ENCODE results near the gene CUX1. TPM values are rescaled to one million over a fixed set of nuclear protein-coding genes. Genes with fewer than 3 reads are reported as not detected.

The CUX1 gene, protein sequence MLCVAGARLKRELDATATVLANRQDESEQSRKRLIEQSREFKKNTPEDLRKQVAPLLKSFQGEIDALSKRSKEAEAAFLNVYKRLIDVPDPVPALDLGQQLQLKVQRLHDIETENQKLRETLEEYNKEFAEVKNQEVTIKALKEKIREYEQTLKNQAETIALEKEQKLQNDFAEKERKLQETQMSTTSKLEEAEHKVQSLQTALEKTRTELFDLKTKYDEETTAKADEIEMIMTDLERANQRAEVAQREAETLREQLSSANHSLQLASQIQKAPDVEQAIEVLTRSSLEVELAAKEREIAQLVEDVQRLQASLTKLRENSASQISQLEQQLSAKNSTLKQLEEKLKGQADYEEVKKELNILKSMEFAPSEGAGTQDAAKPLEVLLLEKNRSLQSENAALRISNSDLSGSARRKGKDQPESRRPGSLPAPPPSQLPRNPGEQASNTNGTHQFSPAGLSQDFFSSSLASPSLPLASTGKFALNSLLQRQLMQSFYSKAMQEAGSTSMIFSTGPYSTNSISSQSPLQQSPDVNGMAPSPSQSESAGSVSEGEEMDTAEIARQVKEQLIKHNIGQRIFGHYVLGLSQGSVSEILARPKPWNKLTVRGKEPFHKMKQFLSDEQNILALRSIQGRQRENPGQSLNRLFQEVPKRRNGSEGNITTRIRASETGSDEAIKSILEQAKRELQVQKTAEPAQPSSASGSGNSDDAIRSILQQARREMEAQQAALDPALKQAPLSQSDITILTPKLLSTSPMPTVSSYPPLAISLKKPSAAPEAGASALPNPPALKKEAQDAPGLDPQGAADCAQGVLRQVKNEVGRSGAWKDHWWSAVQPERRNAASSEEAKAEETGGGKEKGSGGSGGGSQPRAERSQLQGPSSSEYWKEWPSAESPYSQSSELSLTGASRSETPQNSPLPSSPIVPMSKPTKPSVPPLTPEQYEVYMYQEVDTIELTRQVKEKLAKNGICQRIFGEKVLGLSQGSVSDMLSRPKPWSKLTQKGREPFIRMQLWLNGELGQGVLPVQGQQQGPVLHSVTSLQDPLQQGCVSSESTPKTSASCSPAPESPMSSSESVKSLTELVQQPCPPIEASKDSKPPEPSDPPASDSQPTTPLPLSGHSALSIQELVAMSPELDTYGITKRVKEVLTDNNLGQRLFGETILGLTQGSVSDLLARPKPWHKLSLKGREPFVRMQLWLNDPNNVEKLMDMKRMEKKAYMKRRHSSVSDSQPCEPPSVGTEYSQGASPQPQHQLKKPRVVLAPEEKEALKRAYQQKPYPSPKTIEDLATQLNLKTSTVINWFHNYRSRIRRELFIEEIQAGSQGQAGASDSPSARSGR (N-terminal part only)
- total RNA-seq: 97.4 TPM
- long read RNA-seq, transcript CUX1-206 (23 exons, 3,026 nt): minor isoform, 18 of 164 reads
- long read RNA-seq, transcript CUX1-202 (23 exons, 2,931 nt): major isoform, 62 of 164 reads
- long read RNA-seq, partial matches to known transcripts: 41 of 164 reads
- long read RNA-seq, other reads (novel, unspliced or antisense): 42 of 164 reads

DNA sequence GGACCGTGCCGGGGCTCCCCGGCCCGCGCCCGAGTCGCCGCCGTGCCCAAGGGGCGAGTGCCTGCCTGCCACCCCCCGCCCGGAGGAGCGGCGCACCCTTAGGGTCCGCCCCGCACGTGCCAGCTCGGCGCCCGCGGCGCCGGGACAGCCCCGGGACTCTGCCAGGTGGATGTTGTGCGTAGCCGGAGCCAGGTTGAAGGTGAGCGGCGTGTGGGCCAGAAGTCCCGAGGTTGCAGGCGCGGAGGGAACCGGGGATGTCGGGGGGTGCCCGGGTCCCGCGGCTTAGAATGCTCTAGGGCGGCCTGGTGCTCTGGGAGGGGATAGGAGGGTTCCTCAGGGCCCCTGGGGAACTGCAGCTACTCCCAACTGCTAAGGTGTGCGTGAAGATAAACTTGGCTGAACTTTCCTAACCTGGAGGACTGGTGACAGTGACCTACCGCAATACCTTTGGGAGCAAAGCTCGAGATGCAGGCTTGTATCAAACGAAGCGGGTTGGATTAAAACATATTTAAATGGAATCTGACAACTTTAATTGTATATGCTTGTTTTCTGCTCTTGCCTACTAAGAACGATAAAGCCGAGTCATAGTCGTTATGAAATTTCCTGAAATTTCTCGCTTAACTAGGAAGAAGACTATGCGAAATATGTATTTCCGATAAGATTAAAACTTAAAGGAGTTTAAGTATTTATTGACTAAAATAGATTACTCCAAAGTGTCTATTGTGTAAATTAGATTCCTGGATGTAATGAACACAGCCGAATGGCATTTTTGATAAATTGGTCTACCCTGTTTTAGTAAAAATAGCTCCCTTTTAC, at the start of gene CUX1:
Gene CUX1, plus strand, starts transcription at position 156 of the 816 bp plus-strand sequence. Its CDS starts 14 bp downstream, at position 170.
- intact Hi-C loops (cut with DNase I): loop anchor here (10.0 kb wide), 1 partner anchor 417 kb away; no protein-coding TSS in a partner anchor
- DNase-seq (no peak), ATAC-seq (ENCODE audit: poor library complexity) (no peak)

DNA sequence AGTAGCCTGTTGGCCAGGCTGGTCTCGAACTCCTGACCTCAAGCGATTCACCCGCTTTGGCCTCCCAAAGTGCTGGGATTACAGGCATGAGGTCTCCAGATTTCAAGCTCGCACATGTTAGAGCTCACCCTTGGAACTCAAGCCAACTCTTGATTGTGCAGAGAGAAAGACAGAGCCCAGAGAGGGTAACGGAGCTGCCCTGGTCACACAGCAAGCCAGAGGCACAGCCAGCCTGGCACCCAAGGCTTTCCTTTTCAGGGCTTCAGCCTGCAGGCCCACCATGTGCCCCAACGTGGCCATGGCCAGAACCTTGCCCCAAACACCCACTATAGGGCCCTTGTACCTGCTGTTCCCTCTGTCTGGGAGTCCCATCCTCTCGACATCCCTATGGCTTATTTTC, 49.1 kb upstream of the CUX1 start:
- ATAC-seq (ENCODE audit: poor library complexity) (no peak), DNase-seq (no peak)
- intact Hi-C loops (cut with DNase I): no loop called here

DNA sequence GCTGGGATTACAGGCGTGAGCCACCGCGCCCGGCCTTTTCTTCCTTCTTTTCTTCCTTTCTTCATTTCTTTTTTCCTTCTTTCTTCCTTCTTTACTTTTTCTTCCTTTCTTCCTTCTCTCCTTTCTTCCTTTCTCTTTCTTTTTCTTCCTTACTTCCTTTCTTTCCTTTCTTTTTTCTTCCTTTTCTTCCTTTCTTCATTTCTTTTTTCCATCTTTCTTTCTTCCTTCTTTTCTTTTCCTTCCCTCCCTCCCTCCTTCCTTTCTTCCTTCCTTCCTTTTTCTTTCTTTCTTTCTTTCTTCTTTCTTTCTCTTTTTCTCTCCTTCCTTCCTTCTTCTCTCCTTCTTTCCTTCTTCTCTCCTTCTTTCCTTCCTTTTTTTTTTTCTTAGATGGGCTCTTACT, 47.0 kb upstream of the CUX1 start:
- ATAC-seq (ENCODE audit: poor library complexity) (no peak), DNase-seq (no peak)
- intact Hi-C loops (cut with DNase I): no loop called here

DNA sequence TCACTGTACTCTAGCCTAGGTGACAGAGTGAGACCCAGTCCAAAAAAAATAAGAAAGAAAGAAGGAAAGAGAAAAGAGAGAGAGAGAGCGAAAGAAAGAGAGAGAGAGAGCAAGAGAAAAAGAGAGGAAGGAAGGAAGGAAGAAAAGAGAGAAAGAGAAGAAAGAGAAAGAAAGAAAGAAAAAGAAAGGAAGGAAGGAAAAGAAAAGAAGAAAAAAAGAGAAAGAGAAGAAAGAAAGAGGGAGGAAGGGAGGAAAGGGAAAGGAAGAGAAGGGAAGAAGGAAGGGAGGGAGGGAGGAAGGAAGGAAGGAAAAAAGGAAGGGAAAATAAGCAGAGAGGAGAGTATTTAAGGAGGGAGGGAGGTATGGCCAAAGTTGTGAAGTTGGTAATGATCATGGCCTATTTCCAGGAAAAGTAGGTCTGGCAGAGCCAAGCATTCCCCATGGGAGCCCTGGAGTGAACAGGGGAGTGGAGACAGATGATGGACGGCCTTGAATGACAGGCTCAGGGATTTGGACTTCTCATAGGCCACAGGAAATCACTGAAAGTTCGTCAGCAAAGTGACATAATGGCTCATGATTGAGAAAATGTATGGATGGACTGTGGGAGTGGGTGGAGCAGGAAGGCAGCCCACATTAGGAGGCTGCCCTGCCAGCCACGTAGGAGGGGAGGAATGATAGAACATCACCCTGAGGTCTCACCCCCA, 44.8 kb upstream of the CUX1 start:
- intact Hi-C loops (cut with DNase I): no loop called here
- no peak for ATAC-seq (ENCODE audit: poor library complexity)
- DNase-seq: no peak

GRCh38 chr7:101775181-101775580, 42.2 kb upstream of the CUX1 start:
- no peak for DNase-seq
- intact Hi-C loops (cut with DNase I): no loop called here
- no peak for ATAC-seq (ENCODE audit: poor library complexity)

GRCh38 chr7:101778026-101778580, 39.3 kb upstream of the CUX1 start:
- no peak for DNase-seq
- intact Hi-C loops (cut with DNase I): no loop called here
- ATAC-seq (ENCODE audit: poor library complexity): no peak

DNA sequence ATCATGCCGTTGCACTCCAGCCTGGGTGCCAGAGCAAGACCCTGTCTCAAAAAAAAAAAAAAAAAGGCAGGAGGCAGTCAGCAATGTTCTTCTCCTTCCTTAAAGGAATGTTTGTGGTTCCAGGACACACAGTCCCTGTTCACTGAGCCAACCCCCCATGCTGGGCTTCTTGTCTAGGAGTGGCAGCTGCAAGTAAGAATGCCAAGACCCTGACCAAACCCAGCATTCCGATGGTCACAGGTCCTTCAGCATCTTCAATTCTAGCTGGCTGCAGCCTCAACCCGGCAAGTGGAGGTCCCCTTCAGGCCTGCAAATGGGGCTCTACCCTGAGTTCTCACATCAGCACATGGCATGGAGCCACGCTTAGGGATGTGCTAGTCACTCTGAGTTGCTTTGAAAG, 38.2 kb upstream of the CUX1 start:
- intact Hi-C loops (cut with DNase I): no loop called here
- no peak for DNase-seq
- no peak for ATAC-seq (ENCODE audit: poor library complexity)

GRCh38 chr7:101780281-101780680, 37.1 kb upstream of the CUX1 start:
- no peak for DNase-seq
- intact Hi-C loops (cut with DNase I): no loop called here
- ATAC-seq (ENCODE audit: poor library complexity): no peak

DNA sequence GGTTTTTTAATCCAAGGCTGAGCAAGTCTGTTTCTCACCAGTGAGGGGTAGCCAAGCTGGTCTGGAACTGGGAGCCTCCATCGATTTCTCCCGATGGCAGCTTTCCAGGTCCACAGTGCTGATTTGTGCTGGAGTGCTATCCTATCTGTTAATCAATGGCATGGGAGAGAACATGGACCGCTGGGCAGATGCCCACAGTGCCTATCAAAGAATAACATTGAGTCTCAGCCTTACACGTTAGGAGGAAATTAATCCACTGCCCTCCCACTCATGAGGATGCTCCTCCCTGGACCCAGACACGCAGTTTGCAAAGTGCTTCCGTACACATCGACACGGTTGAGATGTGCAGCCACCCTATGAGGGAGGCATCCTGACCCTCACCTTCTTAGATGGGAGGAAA, 36.0 kb upstream of the CUX1 start:
- ATAC-seq (ENCODE audit: poor library complexity) (no peak), DNase-seq (no peak)
- intact Hi-C loops (cut with DNase I): no loop called here

DNA sequence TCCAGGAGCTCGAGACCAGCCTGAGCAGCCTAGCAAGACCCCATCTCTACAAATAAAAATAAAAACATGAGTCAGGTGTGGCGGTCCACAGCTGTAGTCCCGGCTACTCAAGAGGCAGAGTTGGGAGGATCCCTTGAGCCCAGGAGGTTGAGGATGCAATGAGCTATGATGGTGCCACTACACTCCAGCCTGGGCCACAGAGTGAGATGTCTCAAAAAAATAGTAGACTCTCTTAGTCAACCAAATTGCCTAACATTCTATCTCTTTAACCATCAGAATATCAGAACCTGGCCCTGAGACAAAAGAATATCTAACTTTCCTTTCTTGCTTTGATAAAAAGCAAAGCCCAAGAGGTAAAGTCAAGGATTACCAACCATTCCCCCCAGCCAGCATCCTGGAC, 35.0 kb upstream of the CUX1 start:
- DNase-seq (no peak), ATAC-seq (ENCODE audit: poor library complexity) (no peak)
- intact Hi-C loops (cut with DNase I): no loop called here

GRCh38 chr7:101782896-101783295, 34.5 kb upstream of the CUX1 start:
- DNase-seq (no peak), ATAC-seq (ENCODE audit: poor library complexity) (no peak)
- intact Hi-C loops (cut with DNase I): no loop called here

DNA sequence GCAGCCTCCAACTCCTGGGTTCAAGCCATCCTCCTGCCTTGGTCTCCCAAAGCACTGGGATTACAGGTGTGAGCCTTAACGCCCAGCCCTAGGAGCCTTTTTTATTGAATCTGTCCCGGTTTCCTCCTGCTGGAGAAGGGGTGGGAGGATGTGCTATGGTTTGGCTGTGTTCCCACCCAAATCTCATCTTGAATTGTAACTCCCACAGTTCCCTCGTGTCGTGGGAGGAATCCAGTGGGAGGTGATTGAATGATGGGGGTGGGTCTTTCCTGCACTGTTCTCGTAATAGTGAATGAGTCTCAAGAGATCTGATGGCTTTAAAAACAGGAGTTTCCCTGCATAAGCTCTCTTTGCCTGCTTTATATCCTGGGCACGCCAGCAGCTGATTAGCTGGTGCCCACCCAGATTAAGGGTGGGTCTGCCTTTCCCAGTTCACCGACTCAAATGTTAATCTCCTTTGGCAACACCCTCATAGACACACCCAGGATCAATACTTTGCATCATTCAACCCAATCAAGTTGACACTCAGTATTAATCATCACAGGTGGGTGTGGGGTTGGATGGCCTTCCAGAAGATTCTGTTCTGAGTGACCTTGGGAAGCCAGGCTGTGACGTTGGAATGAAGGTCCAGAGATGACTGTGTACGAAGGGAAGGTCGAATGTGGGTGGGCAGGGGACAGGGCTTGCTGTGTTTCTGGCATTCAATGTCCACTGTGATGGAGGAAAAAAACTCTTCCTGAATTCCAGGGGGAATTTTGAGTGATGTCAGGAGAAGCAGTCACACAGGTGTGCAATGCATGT, 33.8 kb upstream of the CUX1 start:
- intact Hi-C loops (cut with DNase I): no loop called here
- ATAC-seq (ENCODE audit: poor library complexity) (no peak), DNase-seq (no peak)

GRCh38 chr7:101784292-101785127, 32.9 kb upstream of the CUX1 start:
- peak; percentile 60 for ATAC-seq (ENCODE audit: poor library complexity)
- intact Hi-C loops (cut with DNase I): no loop called here
- DNase-seq: no peak

- intact Hi-C loops (cut with DNase I): no loop called here
- DNase-seq: no peak
- ATAC-seq (ENCODE audit: poor library complexity): no peak
Observed at GRCh38 chr7:101787864-101788263, 29.6 kb upstream of the CUX1 start.

- intact Hi-C loops (cut with DNase I): no loop called here
- DNase-seq (no peak), ATAC-seq (ENCODE audit: poor library complexity) (no peak)
Observed at GRCh38 chr7:101788517-101788916, 28.9 kb upstream of the CUX1 start.
